Fibroblast of villous mesenchyme (primary cell): ENCODE data around the gene PRSS36. TPM values are rescaled to one million over a fixed set of nuclear protein-coding genes. Genes with fewer than 3 reads are reported as not detected.
A peak's percentile ranks its signal among the peaks of the same experiment; 100 is the strongest.
"Not testable (repeated sequence)": the region's sequence is repeated elsewhere in the genome, so short reads cannot be mapped to it uniquely, and the experiment has no call there.

Experiments used
- DNase-seq: peaks from one replicate; pipeline ENCODE4 v3.0.0-alpha.2; 2010; ENCODE audit warnings: low read depth
- H3K4me3 ChIP-seq: 2 replicates; pipeline ENCODE4 v1.5.1; 2011; ENCODE audit warnings: low read depth, mild to moderate bottlenecking, low read length
- total RNA-seq: library from RNA; depleted of rRNA; stranded (reverse); fragments of >200 nt; gene quantifications from 2 replicates; pipeline ENCODE4 v1.2.3, GENCODE V29; 2012
- TF ChIP-seq, protein P1 (sequence below): IDR thresholded peaks from 2 replicates; pipeline ENCODE4 v1.5.1; 2012; ENCODE audit warnings: low read depth, mild to moderate bottlenecking, low read length; ENCODE audit not compliant: insufficient read depth

PRSS36 gene
- total RNA-seq, 1 donor = under 0.01 TPM

DNA sequence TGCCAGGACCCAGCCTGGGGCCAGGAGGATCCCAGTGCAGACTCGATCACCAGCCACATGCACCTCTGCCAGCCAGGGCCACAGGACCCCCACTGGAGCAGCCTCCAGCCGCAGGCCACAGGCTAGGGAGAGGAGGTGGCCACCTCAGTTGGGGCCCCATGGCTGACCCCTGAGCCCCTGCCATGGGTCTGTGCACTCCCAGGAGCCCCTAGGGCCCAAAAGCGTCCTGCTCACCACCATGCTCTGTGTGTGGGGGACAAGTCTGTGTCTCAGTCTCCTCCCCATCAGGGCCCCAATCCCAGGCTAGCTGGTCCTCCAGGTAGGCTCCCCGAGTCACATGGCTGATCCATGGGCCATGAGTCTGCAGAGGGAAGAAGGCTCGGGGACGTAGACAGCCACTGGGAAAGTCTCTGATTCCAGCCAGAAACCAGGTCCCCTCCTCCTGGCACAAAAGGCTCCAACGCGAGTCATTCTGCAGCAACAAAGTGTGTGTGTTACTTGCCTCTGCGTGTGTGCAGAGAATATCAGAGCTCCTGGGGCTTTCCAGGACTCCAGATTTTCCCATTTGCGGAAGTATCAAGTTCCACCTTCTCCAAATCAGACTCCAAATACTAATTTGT is 8.3 kb downstream of the PRSS36 start:
- TF ChIP-seq, protein P1, sequence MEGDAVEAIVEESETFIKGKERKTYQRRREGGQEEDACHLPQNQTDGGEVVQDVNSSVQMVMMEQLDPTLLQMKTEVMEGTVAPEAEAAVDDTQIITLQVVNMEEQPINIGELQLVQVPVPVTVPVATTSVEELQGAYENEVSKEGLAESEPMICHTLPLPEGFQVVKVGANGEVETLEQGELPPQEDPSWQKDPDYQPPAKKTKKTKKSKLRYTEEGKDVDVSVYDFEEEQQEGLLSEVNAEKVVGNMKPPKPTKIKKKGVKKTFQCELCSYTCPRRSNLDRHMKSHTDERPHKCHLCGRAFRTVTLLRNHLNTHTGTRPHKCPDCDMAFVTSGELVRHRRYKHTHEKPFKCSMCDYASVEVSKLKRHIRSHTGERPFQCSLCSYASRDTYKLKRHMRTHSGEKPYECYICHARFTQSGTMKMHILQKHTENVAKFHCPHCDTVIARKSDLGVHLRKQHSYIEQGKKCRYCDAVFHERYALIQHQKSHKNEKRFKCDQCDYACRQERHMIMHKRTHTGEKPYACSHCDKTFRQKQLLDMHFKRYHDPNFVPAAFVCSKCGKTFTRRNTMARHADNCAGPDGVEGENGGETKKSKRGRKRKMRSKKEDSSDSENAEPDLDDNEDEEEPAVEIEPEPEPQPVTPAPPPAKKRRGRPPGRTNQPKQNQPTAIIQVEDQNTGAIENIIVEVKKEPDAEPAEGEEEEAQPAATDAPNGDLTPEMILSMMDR = no peak
- peak overlapping the region; percentile 36 for H3K4me3 ChIP-seq

DNA sequence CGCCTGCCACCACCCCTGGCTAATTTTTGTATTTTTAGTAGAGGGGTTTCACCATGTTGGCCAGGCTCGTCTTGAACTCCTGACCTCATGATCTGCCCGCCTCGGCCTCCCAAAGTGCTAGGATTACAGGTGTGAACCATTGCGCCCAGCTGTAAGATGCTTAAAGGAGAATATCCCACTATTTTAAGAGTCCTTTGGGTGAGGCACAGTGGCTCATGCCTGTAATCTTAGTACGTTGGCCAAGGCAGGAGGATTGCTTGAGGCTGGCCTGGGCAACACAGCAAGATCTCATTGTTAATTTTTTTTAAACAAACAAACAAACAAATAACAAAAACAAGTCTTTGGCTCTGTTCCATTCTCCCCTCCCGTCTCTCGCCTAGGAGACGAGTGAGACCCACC is 8.8 kb downstream of the PRSS36 start:
- not testable (repeated sequence) for H3K4me3 ChIP-seq, DNase-seq

More for the DNA sequence above, 8.3 kb downstream of the PRSS36 start:
- no peak for DNase-seq

DNA sequence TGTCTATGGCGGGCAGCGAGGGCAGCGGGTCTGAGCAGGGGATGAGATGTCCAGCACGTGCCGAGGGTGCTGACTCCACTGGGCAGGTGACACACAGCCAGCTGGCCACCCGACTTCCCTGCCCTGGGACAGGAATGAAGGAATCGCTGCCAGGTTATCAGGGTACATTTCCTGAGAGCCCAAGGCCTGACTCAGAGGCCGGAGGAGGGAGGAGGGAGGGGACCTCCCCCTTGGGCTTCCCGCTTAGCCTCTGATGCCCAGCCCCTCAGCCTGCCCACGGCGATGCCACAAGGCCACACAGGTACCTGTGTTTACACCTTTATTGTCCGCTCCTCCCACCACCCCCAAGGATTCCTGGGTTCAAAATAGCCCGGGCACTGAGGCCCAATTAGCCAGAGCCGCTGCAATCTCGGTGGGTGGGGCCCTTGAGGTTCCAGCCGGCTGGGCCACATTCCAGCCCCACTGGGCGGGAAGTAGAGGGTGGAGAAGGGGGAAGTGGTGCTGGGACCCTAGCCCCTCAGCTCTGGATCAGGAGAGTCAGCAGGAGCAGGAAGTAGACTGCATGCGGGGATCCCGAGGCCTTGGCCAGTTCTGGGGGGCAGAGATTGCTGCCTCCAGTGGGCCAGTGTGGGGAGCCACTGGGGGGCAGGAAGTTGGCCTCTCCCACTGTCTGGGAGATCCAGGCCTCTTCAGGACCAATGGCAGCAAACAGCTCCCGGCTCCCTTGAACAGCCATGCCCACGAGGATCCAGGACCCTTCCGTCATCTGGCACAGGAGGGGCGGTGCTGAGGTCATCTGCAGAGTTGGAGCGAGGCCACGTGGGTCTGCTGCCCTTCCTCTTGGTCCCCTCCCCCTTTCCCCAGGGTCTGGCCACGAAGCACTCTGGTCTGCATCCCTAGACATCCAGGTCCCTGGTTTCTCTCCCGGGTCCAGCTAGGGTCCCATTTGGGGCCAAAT is 11.0 kb downstream of the PRSS36 start:
- H3K4me3 ChIP-seq = peak overlapping the region; percentile 14
- DNase-seq = peak; percentile 40
- TF ChIP-seq, protein P1 = no peak

DNA sequence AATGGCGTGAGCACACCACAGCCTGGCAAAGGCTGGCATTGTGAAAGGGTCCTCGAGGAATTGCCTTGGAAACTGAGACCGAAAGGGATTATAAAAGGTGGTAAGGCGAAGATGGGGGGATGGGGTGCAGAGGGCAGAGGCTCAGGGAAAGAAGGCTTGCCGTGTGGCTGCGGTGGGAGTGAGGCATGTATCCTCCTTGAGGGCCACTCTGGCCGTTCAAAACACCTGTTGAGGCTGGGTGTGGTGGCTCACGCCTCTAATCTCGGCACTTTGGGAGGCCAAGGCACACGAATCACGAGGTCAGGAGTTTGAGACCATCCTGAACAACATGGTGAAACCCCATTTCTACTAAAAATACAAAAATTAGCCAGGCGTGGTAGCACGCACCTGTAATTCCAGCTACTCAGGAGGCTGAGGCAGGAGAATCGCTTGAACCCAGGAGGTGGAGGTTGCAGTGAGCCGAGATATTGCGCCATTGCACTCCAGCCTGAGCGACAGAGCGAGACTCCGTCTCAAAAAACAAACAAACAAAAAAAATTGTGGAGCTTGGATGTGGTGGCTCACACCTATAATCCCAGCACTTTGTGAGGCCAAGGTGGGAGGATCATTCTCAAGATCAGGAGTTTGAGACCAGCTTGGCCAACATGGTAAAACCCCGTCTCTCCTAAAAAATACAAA is 12.9 kb downstream of the PRSS36 start:
- H3K4me3 ChIP-seq, DNase-seq: not testable (repeated sequence)

DNA sequence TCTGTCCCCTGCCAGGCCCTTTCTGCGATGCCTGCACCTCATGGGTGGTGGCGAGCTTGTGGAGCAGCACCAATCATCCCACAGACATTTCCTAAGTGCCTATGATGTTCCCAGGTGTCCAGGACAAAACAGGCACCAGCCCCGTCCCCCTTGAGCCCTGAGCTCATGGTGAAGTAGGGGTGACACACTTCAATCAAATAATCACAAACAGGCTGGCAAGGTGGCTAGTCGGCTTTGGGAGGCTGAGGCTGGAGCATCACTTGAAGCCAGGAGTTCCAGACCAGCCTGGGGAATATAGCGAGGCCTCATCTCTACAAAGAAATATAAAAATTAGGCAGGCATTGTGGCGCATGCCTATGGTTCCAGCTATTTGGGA is 13.6 kb downstream of the PRSS36 start:
- H3K4me3 ChIP-seq = no peak overlapping the region
- no peak for DNase-seq
- TF ChIP-seq, protein P1 = no peak

DNA sequence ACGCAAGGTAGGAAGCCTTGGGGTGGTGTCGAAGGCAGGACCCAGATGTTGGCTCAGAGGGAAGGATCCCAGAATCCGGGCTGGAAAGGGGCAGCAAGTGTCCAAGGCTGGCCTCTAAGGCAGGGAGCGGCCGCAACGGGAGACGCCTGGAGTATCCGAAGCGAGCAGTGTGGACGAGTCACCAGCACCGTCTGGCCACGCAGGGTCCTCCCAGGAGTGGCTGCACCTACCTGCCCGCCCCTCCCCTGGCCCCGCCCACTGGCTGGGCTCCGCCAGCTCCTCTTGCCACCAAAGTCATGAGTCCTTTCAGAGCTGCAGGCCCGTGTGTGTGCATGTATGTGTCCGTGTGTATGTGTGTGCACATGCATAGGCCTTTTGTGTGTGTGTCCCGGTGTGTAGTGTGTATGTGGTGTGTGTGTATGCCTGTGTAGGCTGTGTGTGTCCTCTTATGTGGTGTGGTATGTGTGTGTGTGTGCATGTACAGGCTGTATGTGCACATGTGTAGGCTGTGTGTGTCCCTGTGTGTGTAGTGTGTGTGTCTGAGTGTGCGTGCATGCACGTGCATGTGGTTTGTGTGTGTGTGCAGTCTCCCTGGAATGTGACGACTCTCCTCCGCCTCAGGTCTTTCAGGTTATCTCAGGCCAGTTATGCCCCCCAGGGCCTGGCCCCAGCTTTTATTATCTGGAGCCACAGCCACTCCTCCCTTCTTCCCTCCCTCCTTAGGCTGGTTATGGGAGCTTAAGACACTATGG is 14.2 kb downstream of the PRSS36 start, which contains the start of gene PRSS8:
TSS of gene PRSS8 (minus strand) at position 193 of the 752 bp plus-strand sequence. CDS start 229 bp downstream, outside the sequence.
- H3K4me3 ChIP-seq = no peak within 1 kb of the TSS
- TF ChIP-seq, protein P1 = no peak
- no peak for DNase-seq
